K562 (cell line): ENCODE measurements around the gene ACOX1. TPM values are rescaled to one million over a fixed set of nuclear protein-coding genes. Genes with fewer than 3 reads are reported as not detected.

Source experiments
- AFF1 ChIP-seq, 2 experiments: fragments of 450-650 bp; IDR thresholded peaks; 2 replicates each; pipeline ENCODE4 v1.6.1; 2018; ENCODE audit warnings: mild to moderate bottlenecking in 2 of 2, low read depth in 1 of 2; ENCODE audit not compliant: partially characterized antibody in 2 of 2
- BRCA1 ChIP-seq, 2 experiments: fragments of 450-650 bp in 1 of 2; sonication (generic) in 1 of 2; formaldehyde crosslinking in 1 of 2; IDR thresholded peaks; 2 replicates each; pipeline versions ENCODE4 v1.5.0 to v1.6.1; 2017 to 2020; ENCODE audit warnings: mild to moderate bottlenecking in 1 of 2, missing genetic modification reagents in 1 of 2
- CREBBP ChIP-seq: IDR thresholded peaks from one replicate; pipeline ENCODE4 v1.6.1; 2012; ENCODE audit warnings: low read depth, mild to moderate bottlenecking, control low read depth, inconsistent platforms, low read length
- DIDO1 ChIP-seq: fragments of 450-650 bp; IDR thresholded peaks from 2 replicates; pipeline ENCODE4 v1.6.1; 2016; ENCODE audit warnings: low read depth, missing biosample characterization, missing genetic modification characterization
- HNRNPH1 ChIP-seq: fragments of 200-400 bp; formaldehyde crosslinking; optimal IDR thresholded peaks from 2 replicates; pipeline ENCODE3; 2017; ENCODE audit warnings: low read depth, mild to moderate bottlenecking, low read length, moderate library complexity
- HNRNPLL ChIP-seq: fragments of 200-400 bp; formaldehyde crosslinking; IDR thresholded peaks from 2 replicates; pipeline ENCODE4 v1.6.1; 2017; ENCODE audit warnings: low read length, low read depth, mild to moderate bottlenecking; ENCODE audit not compliant: poor library complexity, severe bottlenecking
- PML ChIP-seq: IDR thresholded peaks from 2 replicates; pipeline ENCODE4 v1.6.1; 2012; ENCODE audit warnings: low read length, inconsistent platforms
- TOE1 ChIP-seq, 2 experiments: fragments of 450-650 bp in 1 of 2; sonication (generic) in 1 of 2; formaldehyde crosslinking in 1 of 2; IDR thresholded peaks; 2 replicates each; pipeline versions ENCODE4 v1.7.1 to v1.8.0; 2016 to 2022; ENCODE audit warnings: borderline replicate concordance in 2 of 2, mild to moderate bottlenecking in 2 of 2, antibody characterized with exemption in 1 of 2, inconsistent platforms in 1 of 2, low read depth in 1 of 2, missing genetic modification reagents in 1 of 2, moderate library complexity in 1 of 2
- ZNF407 ChIP-seq: fragments of 450-650 bp; IDR thresholded peaks from 2 replicates; pipeline ENCODE4 v1.6.1; 2016; ENCODE audit warnings: low read depth
- ZNF551 ChIP-seq: fragments of 250-450 bp; sonication (Bioruptor Pico); IDR thresholded peaks from 2 replicates; pipeline ENCODE4 v1.5.0; 2021; ENCODE audit warnings: mild to moderate bottlenecking, moderate library complexity
- ZNF778 ChIP-seq: fragments of 450-650 bp; formaldehyde crosslinking; IDR thresholded peaks from 2 replicates; pipeline ENCODE4 v1.4.0; 2020; ENCODE audit warnings: mild to moderate bottlenecking, moderate library complexity
- polyA plus RNA-seq, 8 experiments: library from polyadenylated mRNA; depleted of rRNA in 4 of 8; stranded (reverse) in 5 of 8; unstranded in 3 of 8; fragments of >200 nt; fragmentation: Nextera tagmentation in 2 of 8; fragmentation: Illumina TruSeq in 1 of 8; extraction: Ambion mirVana in 2 of 8; extraction: Trizol in 1 of 8; gene quantifications; 2 replicates each; pipeline versions ENCODE4 v1.2.1 to v1.2.3, GENCODE V29; 2011 to 2014; ENCODE audit warnings: inconsistent platforms in 1 of 8, missing spikeins in 1 of 8
- total RNA-seq, 7 experiments: library from RNA; depleted of rRNA in 6 of 7; stranded (reverse); fragments of >200 nt in 6 of 7; fragmentation: Illumina TruSeq in 2 of 7; extraction: Trizol in 2 of 7; gene quantifications; 2 replicates each; pipeline versions ENCODE4 v1.2.1 to v1.2.3, GENCODE V29; 2011 to 2021; ENCODE audit warnings: low replicate concordance in 1 of 7

The ACOX1 gene
- total and polyA plus RNA-seq, 9 of the 15 experiments (the other 6 are each of a cell fraction or from before 2014, with no cell fraction given), result 7.8 to 24.1 (median 14.5) TPM

DNA sequence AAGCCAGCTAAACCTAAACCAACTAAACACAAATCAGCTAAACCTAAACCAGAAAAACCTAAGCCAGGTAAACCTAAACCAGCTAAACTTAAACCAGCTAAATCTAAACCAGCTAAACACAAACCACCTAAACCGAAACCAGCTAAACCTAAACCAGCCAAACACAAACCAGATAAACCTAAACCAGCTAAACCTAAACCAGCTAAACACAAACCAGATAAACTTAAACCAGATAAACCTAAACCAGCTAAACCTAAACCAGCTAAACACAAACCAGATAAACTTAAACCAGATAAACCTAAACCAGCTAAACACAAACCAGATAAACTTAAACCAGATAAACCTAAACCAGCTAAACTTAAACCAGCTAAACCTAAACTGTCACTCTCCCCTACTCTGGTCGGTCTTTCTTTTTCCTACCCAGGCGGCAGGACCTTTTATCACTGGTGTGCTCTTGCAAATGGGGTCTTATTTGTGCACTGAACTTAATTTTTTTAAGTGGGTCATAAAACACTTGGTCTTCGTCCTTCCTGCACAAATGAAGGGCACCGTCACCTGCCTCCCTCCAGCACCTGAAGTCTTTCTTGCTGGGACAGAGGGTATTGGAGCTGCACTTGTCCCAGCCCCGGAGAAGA is 41.0 kb upstream of the ACOX1 start (continued):
- TF ChIP-seq AFF1 (IDR thresholded peaks at IDR 0.05; ENCODE audit: low read depth in 1 of 2, partially characterized antibody in 2 of 2), result peak in 1 of 2 experiments; percentile 73
- peak; percentile 25 for TF ChIP-seq CREBBP
- no peak for TF ChIP-seq ZNF551
- peak; percentile 39; the same call in 1 of the 2 replicates for TF ChIP-seq ZNF407
- no peak for TF ChIP-seq ZNF778 (CRISPR knock-in tag)
- peak; percentile 100 for TF ChIP-seq BRCA1 (IDR thresholded peaks at IDR 0.05)
- TF ChIP-seq BRCA1 (CRISPR knock-in tag; IDR thresholded peaks at IDR 0.05), result no peak
- TF ChIP-seq DIDO1, result no peak
- TF ChIP-seq PML, result no peak
- TF ChIP-seq TOE1 (IDR thresholded peaks at IDR 0.05; ENCODE audit: borderline replicate concordance), result peak; percentile 71
- no peak for TF ChIP-seq TOE1 (CRISPR knock-in tag; IDR thresholded peaks at IDR 0.05; ENCODE audit: borderline replicate concordance, low read depth)
- TF ChIP-seq HNRNPH1, result no peak
- TF ChIP-seq HNRNPLL, result no peak
